H1 (cell line): ENCODE data around the gene ASCC1. TPM values are rescaled to one million over a fixed set of nuclear protein-coding genes. Genes with fewer than 3 reads are reported as not detected.

ENCODE experiments used
- CTCF ChIA-PET: fragments of 300-600 bp; sonication (Branson Sonifier 250); formaldehyde crosslinking; loops from one replicate; lab custom pipeline; 2021; ENCODE audit not compliant: partially characterized antibody; lab: Charles Lee
- POLR2A ChIA-PET: fragments of 300-600 bp; sonication (Branson Sonifier 250); formaldehyde crosslinking; loops from one replicate; lab custom pipeline; 2021; ENCODE audit warnings: inconsistent platforms; ENCODE audit not compliant: partially characterized antibody; lab: Charles Lee
- DNase-seq, 2 experiments: peaks; one replicate each; pipeline versions ENCODE4 v3.0.0 to v3.0.0-alpha.2; 2010 to 2022; ENCODE audit warnings: low spot score in 2 of 2, low read depth in 1 of 2, mixed read lengths in 1 of 2
- FAIRE-seq: peaks from 2 replicates; lab custom pipeline; 2011; peaks lifted over from hg19 to GRCh38; lab: Jason Lieb, UNC
- H2AFZ ChIP-seq: 2 replicates; pipeline ENCODE4 v1.8.1; 2012; ENCODE audit warnings: low read length, inconsistent platforms
- H2AK5ac ChIP-seq: 2 replicates; pipeline ENCODE4 v1.6.1; 2013; ENCODE audit warnings: low read depth, low read length
- H2BK120ac ChIP-seq: replicated peaks from 2 replicates; pipeline ENCODE3; 2013; ENCODE audit warnings: low read depth, low read length, inconsistent platforms
- H2BK12ac ChIP-seq: 2 replicates; pipeline ENCODE4 v1.6.1; 2013; ENCODE audit warnings: low read depth, low read length
- H2BK15ac ChIP-seq: 2 replicates; pipeline ENCODE4 v1.6.1; 2013; ENCODE audit warnings: low read length
- H2BK20ac ChIP-seq: 2 replicates; pipeline ENCODE4 v1.6.1; 2013; ENCODE audit warnings: low read length
- H2BK5ac ChIP-seq: 2 replicates; pipeline ENCODE4 v1.6.1; 2013; ENCODE audit warnings: low read depth, low read length
- H3K14ac ChIP-seq: 2 replicates; pipeline ENCODE4 v1.6.1; 2013; ENCODE audit warnings: inconsistent platforms; ENCODE audit not compliant: insufficient read length
- H3K18ac ChIP-seq: 2 replicates; pipeline ENCODE4 v1.6.1; 2013; ENCODE audit warnings: low read length; ENCODE audit errors: extremely low read depth
- H3K23ac ChIP-seq: 2 replicates; pipeline ENCODE4 v1.6.1; 2013; ENCODE audit warnings: inconsistent platforms; ENCODE audit not compliant: insufficient read length
- H3K23me2 ChIP-seq: 2 replicates; pipeline ENCODE4 v1.6.1; 2013; ENCODE audit warnings: low read depth, low read length
- H3K27ac ChIP-seq: 2 replicates; pipeline ENCODE4 v1.6.1; 2011; ENCODE audit warnings: low read depth, low read length, inconsistent platforms
- H3K27me3 ChIP-seq, 4 experiments: replicated peaks in 1 of 4; 1 replicate in 1 of 4; 2 replicates in 3 of 4; pipeline versions ENCODE4 v1.6.1 to v1.8.1; 2011 to 2013; ENCODE audit warnings: low read length in 3 of 4, mild to moderate bottlenecking in 3 of 4, inconsistent platforms in 2 of 4, mixed read lengths in 2 of 4, moderate library complexity in 1 of 4; ENCODE audit not compliant: control insufficient read depth in 3 of 4, insufficient read depth in 3 of 4; ENCODE audit errors: extremely low read depth in 1 of 4
- H3K36me3 ChIP-seq, 4 experiments: 2 replicates each; pipeline versions ENCODE4 v1.6.1 to v1.8.1; 2011 to 2013; ENCODE audit warnings: mild to moderate bottlenecking in 4 of 4, low read length in 3 of 4, moderate library complexity in 2 of 4, control low read depth in 1 of 4, inconsistent platforms in 1 of 4; ENCODE audit not compliant: insufficient read depth in 4 of 4, control insufficient read depth in 2 of 4
- H3K4ac ChIP-seq: replicated peaks from 2 replicates; pipeline ENCODE3; 2013; ENCODE audit warnings: low read length, low read depth, mixed read lengths, inconsistent platforms; ENCODE audit not compliant: insufficient read length
- H3K4me1 ChIP-seq, 4 experiments: replicated peaks in 1 of 4; 1 replicate in 1 of 4; 2 replicates in 3 of 4; pipeline versions ENCODE4 v1.6.1 to v1.8.1; 2011 to 2013; ENCODE audit warnings: low read length in 3 of 4, inconsistent platforms in 2 of 4, mixed read lengths in 1 of 4; ENCODE audit not compliant: insufficient read depth in 4 of 4, control insufficient read depth in 3 of 4
- H3K4me2 ChIP-seq, 2 experiments: 2 replicates each; pipeline versions ENCODE4 v1.6.1 to v1.8.1; 2011 to 2013; ENCODE audit warnings: low read depth in 2 of 2, low read length in 2 of 2, control low read depth in 1 of 2, inconsistent platforms in 1 of 2, mild to moderate bottlenecking in 1 of 2; ENCODE audit not compliant: insufficient read depth in 1 of 2
- H3K4me3 ChIP-seq, 4 experiments: fragments of 200-600, 300-600 bp in 1 of 4; sonication (generic), shearing (Covaris generic), sonication (Bioruptor Twin) in 1 of 4; 2 replicates each; pipeline versions ENCODE4 v1.5.1 to v1.8.1; 2011 to 2016; ENCODE audit warnings: low read length in 4 of 4, low read depth in 3 of 4, control low read depth in 2 of 4, inconsistent platforms in 2 of 4, mild to moderate bottlenecking in 2 of 4, mixed read lengths in 1 of 4, moderate library complexity in 1 of 4; ENCODE audit not compliant: insufficient read depth in 2 of 4; ENCODE audit errors: extremely low read depth in 1 of 4
- H3K56ac ChIP-seq: replicated peaks from 2 replicates; pipeline ENCODE3; 2013; ENCODE audit warnings: low read depth, mild to moderate bottlenecking, mixed read lengths, low read length, inconsistent platforms; ENCODE audit not compliant: insufficient read length
- H3K79me1 ChIP-seq: 2 replicates; pipeline ENCODE4 v1.6.1; 2013; ENCODE audit warnings: low read depth, low read length, control low read depth
- H3K79me2 ChIP-seq, 2 experiments: 2 replicates each; pipeline versions ENCODE4 v1.6.1 to v1.8.1; 2012 to 2013; ENCODE audit warnings: low read length in 2 of 2, mild to moderate bottlenecking in 2 of 2, inconsistent platforms in 1 of 2; ENCODE audit not compliant: insufficient read depth in 2 of 2, control insufficient read depth in 1 of 2
- H3K9ac ChIP-seq, 4 experiments: replicated peaks in 1 of 4; 1 replicate in 1 of 4; 2 replicates in 3 of 4; pipeline versions ENCODE4 v1.6.1 to v1.8.1; 2011 to 2013; ENCODE audit warnings: low read depth in 3 of 4, low read length in 3 of 4, control low read depth in 2 of 4, mild to moderate bottlenecking in 2 of 4, moderate library complexity in 2 of 4, inconsistent platforms in 1 of 4; ENCODE audit errors: extremely low read depth in 1 of 4
- H3K9me3 ChIP-seq, 2 experiments: 2 replicates each; pipeline versions ENCODE4 v1.6.1 to v1.8.1; 2012 to 2013; ENCODE audit warnings: mild to moderate bottlenecking in 2 of 2, moderate library complexity in 2 of 2, control low read depth in 1 of 2, inconsistent platforms in 1 of 2, low read depth in 1 of 2, low read length in 1 of 2, mixed read lengths in 1 of 2; ENCODE audit not compliant: insufficient read depth in 2 of 2
- H4K20me1 ChIP-seq, 2 experiments: replicated peaks in 1 of 2; 2 replicates each; pipeline versions ENCODE3 to v1.8.1; 2011 to 2013; ENCODE audit warnings: inconsistent platforms in 2 of 2, low read length in 2 of 2, mild to moderate bottlenecking in 1 of 2; ENCODE audit not compliant: insufficient read depth in 2 of 2, control insufficient read depth in 1 of 2
- H4K5ac ChIP-seq: 2 replicates; pipeline ENCODE4 v1.6.1; 2013; ENCODE audit warnings: low read length, low read depth, mixed read lengths, inconsistent platforms; ENCODE audit not compliant: insufficient read length
- H4K8ac ChIP-seq: 2 replicates; pipeline ENCODE4 v1.8.0; 2013; ENCODE audit warnings: mild to moderate bottlenecking, moderate library complexity, low read length, inconsistent platforms; ENCODE audit not compliant: insufficient read depth; ENCODE audit errors: extremely low read depth
- H4K91ac ChIP-seq: replicated peaks from 2 replicates; pipeline ENCODE3; 2013; ENCODE audit warnings: low read length, mixed read lengths, inconsistent platforms; ENCODE audit not compliant: insufficient read length
- CBX8 ChIP-seq: fragments of 300-800, 300-1000 bp; sonication (generic); IDR thresholded peaks from 2 replicates; pipeline ENCODE4 v1.7.1; 2016; ENCODE audit warnings: low read depth, low read length, borderline replicate concordance
- CHD2 ChIP-seq: IDR thresholded peaks from 2 replicates; pipeline ENCODE4 v1.6.1; 2012; ENCODE audit warnings: low read length, improper control_type of control experiment
- EZH2 ChIP-seq: fragments of 200-600 bp; sonication (generic); IDR thresholded peaks from 2 replicates; pipeline ENCODE4 v1.7.1; 2012; ENCODE audit warnings: low read depth, mild to moderate bottlenecking, moderate library complexity, low read length, inconsistent platforms; ENCODE audit not compliant: severe bottlenecking
- GABPA ChIP-seq: IDR thresholded peaks from 2 replicates; pipeline ENCODE4 v1.6.1; 2011; ENCODE audit warnings: mild to moderate bottlenecking, low read length, moderate library complexity, borderline replicate concordance; ENCODE audit not compliant: insufficient read depth
- JUND ChIP-seq: IDR thresholded peaks from 2 replicates; pipeline ENCODE4 v1.6.1; 2011; ENCODE audit warnings: mild to moderate bottlenecking, improper control_type of control experiment, low read length
- POU5F1 ChIP-seq: IDR thresholded peaks from 2 replicates; pipeline ENCODE4 v1.6.1; 2011; ENCODE audit warnings: low read depth, mild to moderate bottlenecking, low read length, moderate library complexity
- RFX5 ChIP-seq: IDR thresholded peaks from 2 replicates; pipeline ENCODE4 v1.6.1; 2011; ENCODE audit warnings: low read depth, low read length, improper control_type of control experiment, borderline replicate concordance
- RXRA ChIP-seq: IDR thresholded peaks from 2 replicates; pipeline ENCODE4 v1.6.1; 2011; ENCODE audit warnings: low read depth, mild to moderate bottlenecking, low read length, moderate library complexity; ENCODE audit not compliant: insufficient read depth
- SIN3A ChIP-seq, 2 experiments: IDR thresholded peaks in 1 of 2; conservative IDR thresholded peaks in 1 of 2; 2 replicates each; pipeline ENCODE4 v1.6.1; 2011 to 2012; ENCODE audit warnings: low read length in 2 of 2, improper control_type of control experiment in 1 of 2, low read depth in 1 of 2, mild to moderate bottlenecking in 1 of 2
- SIX5 ChIP-seq: IDR thresholded peaks from 2 replicates; pipeline ENCODE4 v1.6.1; 2011; ENCODE audit warnings: mild to moderate bottlenecking, low read depth, low read length
- SP4 ChIP-seq: IDR thresholded peaks from 2 replicates; pipeline ENCODE4 v1.6.1; 2012; ENCODE audit warnings: low read length, inconsistent platforms
- SRF ChIP-seq: IDR thresholded peaks from 2 replicates; pipeline ENCODE4 v1.6.1; 2011; ENCODE audit warnings: mild to moderate bottlenecking, low read depth, low read length, moderate library complexity
- TAF7 ChIP-seq: optimal IDR thresholded peaks from 2 replicates; pipeline ENCODE3; 2011; ENCODE audit warnings: low read depth, mild to moderate bottlenecking, inconsistent platforms, low read length, moderate library complexity, borderline replicate concordance
- YY1 ChIP-seq: IDR thresholded peaks from 2 replicates; pipeline ENCODE4 v1.6.1; 2011; ENCODE audit warnings: low read depth, mild to moderate bottlenecking, low read length
- WGBS, 2 experiments: shearing (Covaris generic) in 1 of 2; methylation state at CpG; one replicate each; pipeline versions ENCODE4 v1.1.6 to v1.1.7; 2013 to 2015; ENCODE audit warnings: low lambda C conversion rate in 2 of 2, mixed read lengths in 2 of 2, inconsistent platforms in 1 of 2, low coverage in 1 of 2, missing lambda C conversion rate in 1 of 2; ENCODE audit not compliant: insufficient replicate concordance in 2 of 2, insufficient coverage in 1 of 2, insufficient read length in 1 of 2; ENCODE audit errors: extremely low coverage in 1 of 2, missing lambda C conversion rate in 1 of 2; 5-methylcytosine and 5-hydroxymethylcytosine counted together
- polyA plus RNA-seq, 7 experiments: library from polyadenylated mRNA; depleted of rRNA in 3 of 7; stranded (reverse) in 5 of 7; unstranded in 2 of 7; fragments of >200 nt in 5 of 7; fragments of 200-250 nt in 2 of 7; gene quantifications; 1 replicate in 5 of 7; 2 replicates in 1 of 7; 4 replicates in 1 of 7; pipeline versions ENCODE4 v1.2.1 to v1.2.3, GENCODE V29; 2011 to 2013; ENCODE audit warnings: missing spikeins in 2 of 7, mixed read lengths in 2 of 7
- total RNA-seq: library from RNA; stranded (reverse); fragmentation: NEBNext Ultra II Directional; extraction: Animal tissue kit (Norgen Biotek cat#: 25700); gene quantifications from 2 replicates; pipeline ENCODE4 v1.2.1, GENCODE V29; 2021

ASCC1 gene
- total and polyA plus RNA-seq, 2 of the 8 experiments (the other 6 are each of a cell fraction or from before 2014, with no cell fraction given), result 25.6 to 35.8 TPM

GRCh38 chr10:72063703-72064391, 152.2 kb downstream of the ASCC1 start:
- Histone ChIP-seq H3K18ac (no peak overlapping the region), H2AK5ac (no peak overlapping the region), H2BK15ac (no peak overlapping the region), H4K20me1 (peaks cover 0 to 3% of the 10 kb centered on the region in 2 experiments), H3K36me3 (no peaks in the 10 kb centered on the region), H2BK120ac (no peak overlapping the region), H3K9ac (no peak overlapping the region), H3K9me3 (no peaks in the 10 kb centered on the region), H3K4me1 (peaks cover 0 to 9% (median 7%) of the 10 kb centered on the region in 4 experiments; a peak in 4 of 7 replicates), H4K8ac (no peak overlapping the region), H3K23me2 (no peaks in the 10 kb centered on the region), H2BK12ac (no peak overlapping the region), H3K79me1 (no peaks in the 10 kb centered on the region), H3K14ac (no peak overlapping the region), H2BK5ac (no peak overlapping the region), H4K5ac (no peak overlapping the region), H2BK20ac (no peak overlapping the region), H3K79me2 (no peaks in the 10 kb centered on the region), H4K91ac (no peak overlapping the region), H3K4me3 (no peak overlapping the region), H3K4me2 (no peak overlapping the region), H3K23ac (no peak overlapping the region), H3K27ac (no peak overlapping the region), H2AFZ (no peak overlapping the region), H3K27me3 (no peaks in the 10 kb centered on the region), H3K4ac (no peak overlapping the region), H3K56ac (no peak overlapping the region)
- DNase-seq, result no peak
- no peak for FAIRE-seq
- ChIA-PET CTCF (interaction anchor here (0.9 to 8.2 kb wide), 4 partner anchors 9 to 160 kb away, joined by 3 to 77 read pairs (median 15); no protein-coding TSS in a partner anchor), POLR2A (no interaction called here)
- 87% methylated on average over 9 of the region's 9 CpGs; no CpG with 5 or more reads in 1 of the 2 experiments for WGBS, 2 experiments
- TF ChIP-seq RXRA (no peak), SIX5 (no peak), JUND (no peak), SIN3A (conservative IDR thresholded peaks at IDR 0.05 in 1 of 2, IDR thresholded peaks at IDR 0.05 in 1 of 2; ENCODE audit: low read depth in 1 of 2, low read length in 2 of 2) (no peak), YY1 (no peak), CHD2 (no peak), GABPA (no peak), TAF7 (no peak), POU5F1 (no peak), RFX5 (no peak), SRF (no peak), SP4 (no peak), CBX8 (no peak), EZH2 (no peak)
